CD4-positive, alpha-beta T cell treated with Interleukin-15 for 4 hours (primary cell): ENCODE data around the gene BRMS1.
A peak's percentile ranks its signal among the peaks of the same experiment; 100 is the strongest.

Experiments
- DNase-seq: peaks from one replicate; pipeline ENCODE4 v3.0.0-alpha.2; 2020; ENCODE audit warnings: low spot score

BRMS1 gene

GRCh38 chr11:66309475-66309874, 35.4 kb downstream of the BRMS1 start:
- DNase-seq: no peak

DNA sequence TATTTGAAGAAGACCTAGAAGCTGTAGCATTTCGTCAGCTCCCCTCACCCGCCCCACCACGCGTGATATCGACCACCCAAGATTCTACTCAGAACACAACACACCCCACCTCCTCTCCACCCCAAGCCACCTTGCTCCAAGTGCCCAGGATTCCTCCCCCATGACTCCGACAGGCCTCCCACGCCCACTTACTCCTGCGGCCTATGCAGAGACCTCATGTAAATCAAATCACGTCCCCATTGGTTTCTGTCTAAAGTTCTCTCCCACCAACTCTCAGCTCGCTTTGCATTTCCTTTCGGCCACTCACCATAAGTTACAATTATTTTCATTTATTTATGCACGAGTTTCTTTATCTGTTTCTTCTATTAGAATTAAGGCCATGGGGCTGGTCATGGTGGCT, 42.2 kb downstream of the BRMS1 start:
- DNase-seq: no peak

DNA sequence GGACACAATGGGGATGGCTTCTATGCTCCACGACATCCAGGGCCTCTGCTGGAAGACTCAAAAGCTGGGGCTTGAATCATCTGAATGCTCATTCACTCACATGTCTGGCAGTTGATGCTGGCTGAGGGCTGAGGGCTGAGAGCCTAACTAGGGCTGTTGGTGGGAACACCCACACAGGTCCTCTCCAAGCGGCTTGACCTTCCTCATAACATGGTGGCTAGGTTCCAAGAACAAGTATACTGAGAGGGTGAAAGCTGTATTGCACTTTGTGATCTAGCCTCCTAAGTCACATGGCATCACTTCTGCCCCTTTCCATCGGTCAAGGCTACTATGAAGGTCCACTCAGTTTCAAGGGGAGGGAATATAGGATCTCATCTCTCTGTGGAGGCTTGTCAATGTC, 45.7 kb downstream of the BRMS1 start:
- DNase-seq: no peak

GRCh38 chr11:66297610-66298009, 47.3 kb downstream of the BRMS1 start:
- no peak for DNase-seq

- no peak for DNase-seq
These were observed 50.0 kb downstream of the BRMS1 start for GRCh38 chr11:66294626-66295620.

- DNase-seq: no peak
These were observed 50.9 kb downstream of the BRMS1 start for GRCh38 chr11:66293777-66294625.

DNA sequence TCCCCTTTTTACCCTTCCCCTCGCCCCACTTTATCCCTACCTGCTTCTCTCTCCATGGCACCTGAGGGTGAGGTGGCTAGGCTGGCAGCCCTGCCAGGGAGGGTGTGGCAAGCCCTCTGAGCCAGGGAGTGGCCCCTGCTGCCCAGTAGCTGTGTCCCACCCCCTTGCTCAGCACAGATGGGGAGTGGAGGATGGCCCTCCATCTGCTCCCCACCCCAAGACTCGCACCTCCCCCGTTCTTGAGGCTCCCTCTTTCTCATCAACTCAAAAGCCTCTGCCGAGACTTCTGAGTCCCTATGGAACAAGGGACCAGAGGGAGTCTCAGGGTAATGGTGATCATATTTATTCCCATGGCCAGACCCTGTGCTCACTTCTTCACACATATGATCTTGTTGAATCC, 51.6 kb downstream of the BRMS1 start:
- no peak for DNase-seq

- no peak for DNase-seq
These were observed 52.2 kb downstream of the BRMS1 start for GRCh38 chr11:66292543-66293332.

DNA sequence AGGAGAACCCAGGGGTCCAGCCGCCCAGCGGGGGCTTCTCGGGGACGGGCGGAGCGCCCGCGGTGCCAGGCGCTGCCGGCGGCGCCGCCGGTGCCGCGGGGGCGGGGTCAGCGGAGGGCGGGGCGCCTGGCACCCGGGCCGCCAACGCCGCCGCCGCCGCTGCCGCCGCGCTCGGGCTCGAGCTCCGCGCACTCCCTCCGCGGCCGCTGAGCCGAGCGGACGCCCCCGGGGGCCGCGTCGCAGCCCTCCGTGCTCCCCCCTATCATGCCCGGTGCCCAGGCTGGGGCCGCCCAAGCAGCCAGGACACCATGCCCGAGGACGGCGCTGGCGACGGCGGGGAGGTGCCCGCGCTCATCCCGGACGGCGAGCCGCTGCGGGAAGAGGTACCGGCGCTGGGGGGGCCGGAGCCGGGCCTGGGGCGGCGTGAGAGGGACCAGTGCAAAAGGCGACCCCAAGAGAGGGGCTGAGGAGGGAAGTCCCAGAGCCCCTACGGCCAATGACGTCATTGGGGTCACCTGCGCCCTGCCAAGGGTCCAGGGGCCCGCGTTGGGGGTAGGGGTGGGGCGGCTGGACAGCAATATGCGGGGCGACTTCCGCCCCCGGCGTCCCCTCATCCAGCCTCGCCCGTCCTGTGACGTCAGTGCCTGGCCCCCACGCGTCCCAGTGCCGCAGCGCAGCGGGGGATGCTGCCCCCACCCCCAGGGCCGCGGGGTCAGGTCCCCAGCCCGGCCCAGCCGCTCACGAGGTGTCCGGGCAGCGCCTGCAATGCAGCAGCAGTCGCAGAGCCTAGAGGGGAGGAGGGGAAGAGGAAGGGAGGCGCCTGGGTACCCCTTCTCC, 53.0 kb downstream of the BRMS1 start, which contains the start of gene TMEM151A:
TMEM151A (plus strand) TSS at position 189 of the 837 bp plus-strand sequence; CDS start at position 309, 120 bp downstream.
- no peak for DNase-seq

GRCh38 chr11:66291303-66291705, 53.6 kb downstream of the BRMS1 start:
- no peak for DNase-seq

- no peak for DNase-seq
These were observed 54.6 kb downstream of the BRMS1 start for GRCh38 chr11:66290330-66290621.

- peak; percentile 76 for DNase-seq
These were observed 55.2 kb downstream of the BRMS1 start for GRCh38 chr11:66289548-66290329.

DNA sequence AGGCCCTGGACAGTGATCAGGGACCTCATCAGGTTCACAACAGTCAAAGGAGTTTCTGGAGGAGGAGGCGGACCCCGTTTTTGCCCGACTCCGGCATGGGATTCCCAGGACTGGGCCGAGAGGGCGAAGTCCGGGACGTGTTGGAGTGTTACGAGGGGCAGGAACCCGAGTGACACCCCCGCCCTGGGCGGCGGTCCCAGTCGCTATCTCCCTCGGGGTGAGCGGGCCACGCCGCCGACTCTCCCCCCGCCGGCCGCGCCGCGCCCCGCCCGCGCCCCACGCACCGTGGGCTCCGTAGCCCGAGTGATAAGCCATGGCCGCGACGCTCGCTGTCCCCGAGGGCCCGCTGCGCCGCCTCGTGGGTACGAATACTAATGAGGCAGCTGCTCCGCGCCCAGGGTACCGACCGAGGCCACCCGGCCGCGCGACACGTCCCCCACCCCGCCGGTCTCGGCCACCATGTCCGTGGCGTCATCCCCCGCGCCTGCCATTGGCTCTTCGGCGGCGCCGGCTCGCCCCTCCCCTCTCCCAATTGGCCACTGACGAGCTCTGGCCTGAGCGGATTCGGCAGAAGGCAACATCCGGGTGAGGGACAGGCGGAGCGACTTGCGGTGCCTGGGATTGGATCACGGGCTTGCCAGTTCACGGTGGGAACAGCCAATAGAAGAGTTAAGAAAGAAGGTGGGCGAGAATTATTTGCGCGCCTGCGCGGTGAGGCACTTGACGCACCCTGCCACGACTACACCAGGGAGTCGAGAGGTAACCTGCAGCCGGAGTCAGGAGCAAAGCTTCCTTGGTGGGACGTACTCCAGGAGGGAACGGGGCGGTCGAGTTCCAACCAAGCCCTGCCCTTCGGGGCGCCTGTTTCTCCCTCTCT, 56.0 kb downstream of the BRMS1 start, which contains the start of gene YIF1A:
YIF1A (minus strand) TSS at position 473 of the 877 bp plus-strand sequence; CDS start at position 315, 158 bp downstream.
- peak; percentile 99 for DNase-seq

- no peak for DNase-seq
These were observed 56.8 kb downstream of the BRMS1 start for GRCh38 chr11:66287889-66288670.
